ENCODE data around the gene PDE1C.
"Not testable (repeated sequence)": the region's sequence is repeated elsewhere in the genome, so short reads cannot be mapped to it uniquely, and the experiment has no call there.

Gene PDE1C

GRCh38 chr7:32091608-32092210, 21.5 kb upstream of the PDE1C start:
- TF ChIP-seq CTCF (conservative IDR thresholded peaks at IDR 0.05; ENCODE audit: low read depth, low read length): no peak
- H3K4me3 ChIP-seq (ENCODE audit: low read depth, low read length): no peak overlapping the region
- no peak for DNase-seq (ENCODE audit: low read depth)

- no peak for DNase-seq (ENCODE audit: low read depth)
- no peak overlapping the region for H3K4me3 ChIP-seq (ENCODE audit: low read depth, low read length)
- no peak for TF ChIP-seq CTCF (conservative IDR thresholded peaks at IDR 0.05; ENCODE audit: low read depth, low read length)
These were observed 19.5 kb upstream of the PDE1C start for GRCh38 chr7:32089678-32090077.

- no peak for DNase-seq (ENCODE audit: low read depth)
- H3K4me3 ChIP-seq (ENCODE audit: low read depth, low read length): no peak overlapping the region
- no peak for TF ChIP-seq CTCF (conservative IDR thresholded peaks at IDR 0.05; ENCODE audit: low read depth, low read length)
These were observed 19.0 kb upstream of the PDE1C start for GRCh38 chr7:32089256-32089655.

GRCh38 chr7:32088451-32088881, 18.3 kb upstream of the PDE1C start:
- TF ChIP-seq CTCF (conservative IDR thresholded peaks at IDR 0.05; ENCODE audit: low read depth, low read length): no peak
- no peak overlapping the region for H3K4me3 ChIP-seq (ENCODE audit: low read depth, low read length)
- no peak for DNase-seq (ENCODE audit: low read depth)

- TF ChIP-seq CTCF (conservative IDR thresholded peaks at IDR 0.05; ENCODE audit: low read depth, low read length): no peak
- no peak overlapping the region for H3K4me3 ChIP-seq (ENCODE audit: low read depth, low read length)
- no peak for DNase-seq (ENCODE audit: low read depth)
These were observed 9.3 kb upstream of the PDE1C start for GRCh38 chr7:32079510-32079909.

GRCh38 chr7:32078824-32079223, 8.6 kb upstream of the PDE1C start:
- H3K4me3 ChIP-seq (ENCODE audit: low read depth, low read length): no peak overlapping the region
- no peak for TF ChIP-seq CTCF (conservative IDR thresholded peaks at IDR 0.05; ENCODE audit: low read depth, low read length)
- DNase-seq (ENCODE audit: low read depth): no peak

- TF ChIP-seq CTCF (conservative IDR thresholded peaks at IDR 0.05; ENCODE audit: low read depth, low read length): no peak
- DNase-seq (ENCODE audit: low read depth): no peak
- no peak overlapping the region for H3K4me3 ChIP-seq (ENCODE audit: low read depth, low read length)
These were observed 7.6 kb upstream of the PDE1C start for GRCh38 chr7:32077806-32078205.

GRCh38 chr7:32076802-32077201, 6.6 kb upstream of the PDE1C start:
- not testable (repeated sequence) for DNase-seq (ENCODE audit: low read depth); H3K4me3 ChIP-seq (ENCODE audit: low read depth, low read length)
